Endothelial cell (in vitro differentiated cells): ENCODE data around the gene NDST3. TPM values are rescaled to one million over a fixed set of nuclear protein-coding genes. Genes with fewer than 3 reads are reported as not detected.
"Not testable (repeated sequence)": the region's sequence is repeated elsewhere in the genome, so short reads cannot be mapped to it uniquely, and the experiment has no call there.

Experiments
- DNase-seq: peaks from one replicate; pipeline ENCODE4 v3.0.0; 2021; ENCODE audit warnings: low spot score
- H3K27ac Mint-ChIP-seq: one replicate; pipeline ENCODE4 v1.8.0; 2021; ENCODE audit warnings: mixed read lengths, inconsistent platforms; ENCODE audit not compliant: unreplicated experiment
- H3K27me3 Mint-ChIP-seq: one replicate; pipeline ENCODE4 v1.8.0; 2021; ENCODE audit warnings: mild to moderate bottlenecking, moderate library complexity, mixed read lengths, inconsistent platforms; ENCODE audit not compliant: unreplicated experiment
- H3K36me3 Mint-ChIP-seq: one replicate; pipeline ENCODE4 v1.8.0; 2021; ENCODE audit warnings: mild to moderate bottlenecking, low read depth, mixed read lengths, inconsistent platforms; ENCODE audit not compliant: unreplicated experiment
- H3K4me1 Mint-ChIP-seq: one replicate; pipeline ENCODE4 v1.8.0; 2021; ENCODE audit warnings: mild to moderate bottlenecking, mixed read lengths, inconsistent platforms; ENCODE audit not compliant: unreplicated experiment
- H3K4me3 Mint-ChIP-seq: one replicate; pipeline ENCODE4 v1.8.0; 2021; ENCODE audit warnings: mild to moderate bottlenecking, mixed read lengths, inconsistent platforms; ENCODE audit not compliant: unreplicated experiment
- H3K9me3 Mint-ChIP-seq: one replicate; pipeline ENCODE4 v1.8.0; 2021; ENCODE audit warnings: mixed read lengths, inconsistent platforms; ENCODE audit not compliant: unreplicated experiment
- total RNA-seq: library from RNA; stranded (reverse); fragmentation: NEBNext Ultra II Directional; extraction: Animal tissue kit (Norgen Biotek cat#: 25700); gene quantifications from one replicate; pipeline ENCODE4 v1.2.1, GENCODE V29; 2021; ENCODE audit not compliant: unreplicated experiment
- TF ChIP-seq, protein P1 (sequence below): fragments of 200-600 bp; sonication (generic); IDR thresholded peaks from one replicate; pipeline ENCODE4 v1.5.0; 2021; ENCODE audit warnings: antibody characterized with exemption; ENCODE audit not compliant: unreplicated experiment

NDST3 gene
- total RNA-seq, 1 donor from 2014 or later, result 11.9 TPM

DNA sequence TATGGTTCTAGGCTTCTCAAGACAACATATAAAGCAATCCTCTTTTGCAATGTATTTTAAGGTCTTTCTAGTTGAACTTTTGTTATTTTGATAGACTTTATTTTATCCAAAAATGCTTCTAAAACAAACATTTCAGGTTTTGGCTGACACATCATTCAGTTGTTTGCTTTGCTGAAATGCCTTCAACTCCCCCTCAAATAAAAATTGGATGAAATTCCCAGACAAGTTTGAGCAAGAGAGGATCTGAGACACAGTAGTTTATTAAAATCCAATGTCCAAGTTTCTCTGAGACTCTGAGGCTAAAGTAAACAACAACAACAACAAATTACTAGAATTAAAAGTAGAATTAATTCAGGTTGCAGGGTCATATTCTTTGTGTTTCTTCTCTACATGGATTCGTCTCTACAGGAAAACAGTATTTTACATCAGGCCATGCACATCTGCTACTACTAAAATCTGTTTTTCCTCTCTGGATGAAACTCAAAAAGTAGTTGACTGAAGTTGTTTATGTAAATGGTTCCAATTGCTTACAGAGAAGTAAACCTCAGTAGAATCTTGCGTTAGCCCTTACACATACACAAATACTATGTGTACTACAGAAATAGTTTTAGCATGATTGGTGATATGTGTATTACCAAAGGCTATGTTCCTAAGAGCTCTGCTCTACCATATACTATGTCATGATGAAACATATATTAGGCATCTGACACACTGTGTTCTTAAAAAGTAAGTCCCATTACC is 253.6 kb downstream of the NDST3 start:
- H3K27ac Mint-ChIP-seq, result no peak overlapping the region

DNA sequence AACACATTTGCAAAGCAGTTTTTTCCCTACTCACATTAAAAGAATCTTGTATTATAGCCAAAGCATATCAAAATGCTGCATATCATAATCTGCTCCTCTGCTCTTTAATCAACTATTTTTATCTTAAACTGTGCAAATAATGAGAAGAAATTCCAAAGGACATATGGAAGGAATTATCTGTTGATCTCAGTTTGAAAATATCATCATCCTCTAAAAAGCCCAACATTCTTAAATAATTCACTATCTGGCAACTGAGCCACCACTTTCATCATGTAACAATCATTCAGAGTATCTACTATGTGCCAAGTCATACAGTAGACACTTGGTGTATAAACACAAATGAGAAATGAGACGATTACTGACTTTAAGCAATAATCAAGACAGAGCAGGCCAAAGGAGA is 255.5 kb downstream of the NDST3 start:
- TF ChIP-seq, protein P1, sequence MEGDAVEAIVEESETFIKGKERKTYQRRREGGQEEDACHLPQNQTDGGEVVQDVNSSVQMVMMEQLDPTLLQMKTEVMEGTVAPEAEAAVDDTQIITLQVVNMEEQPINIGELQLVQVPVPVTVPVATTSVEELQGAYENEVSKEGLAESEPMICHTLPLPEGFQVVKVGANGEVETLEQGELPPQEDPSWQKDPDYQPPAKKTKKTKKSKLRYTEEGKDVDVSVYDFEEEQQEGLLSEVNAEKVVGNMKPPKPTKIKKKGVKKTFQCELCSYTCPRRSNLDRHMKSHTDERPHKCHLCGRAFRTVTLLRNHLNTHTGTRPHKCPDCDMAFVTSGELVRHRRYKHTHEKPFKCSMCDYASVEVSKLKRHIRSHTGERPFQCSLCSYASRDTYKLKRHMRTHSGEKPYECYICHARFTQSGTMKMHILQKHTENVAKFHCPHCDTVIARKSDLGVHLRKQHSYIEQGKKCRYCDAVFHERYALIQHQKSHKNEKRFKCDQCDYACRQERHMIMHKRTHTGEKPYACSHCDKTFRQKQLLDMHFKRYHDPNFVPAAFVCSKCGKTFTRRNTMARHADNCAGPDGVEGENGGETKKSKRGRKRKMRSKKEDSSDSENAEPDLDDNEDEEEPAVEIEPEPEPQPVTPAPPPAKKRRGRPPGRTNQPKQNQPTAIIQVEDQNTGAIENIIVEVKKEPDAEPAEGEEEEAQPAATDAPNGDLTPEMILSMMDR, result no peak
- H3K4me3 Mint-ChIP-seq, result no peak overlapping the region
- H3K27me3 Mint-ChIP-seq, result no peaks in the 10 kb centered on the region
- no peaks in the 10 kb centered on the region for H3K4me1 Mint-ChIP-seq
- no peak overlapping the region for H3K27ac Mint-ChIP-seq
- DNase-seq, result no peak
- no peaks in the 10 kb centered on the region for H3K36me3 Mint-ChIP-seq
- no peaks in the 10 kb centered on the region for H3K9me3 Mint-ChIP-seq

More for the DNA sequence above, 253.6 kb downstream of the NDST3 start:
- Mint-ChIP-seq H3K4me3 (no peak overlapping the region), H3K36me3 (no peaks in the 10 kb centered on the region), H3K27me3 (no peaks in the 10 kb centered on the region), H3K9me3 (no peaks in the 10 kb centered on the region), H3K4me1 (no peaks in the 10 kb centered on the region)
- TF ChIP-seq, protein P1, result no peak
- DNase-seq, result no peak

DNA sequence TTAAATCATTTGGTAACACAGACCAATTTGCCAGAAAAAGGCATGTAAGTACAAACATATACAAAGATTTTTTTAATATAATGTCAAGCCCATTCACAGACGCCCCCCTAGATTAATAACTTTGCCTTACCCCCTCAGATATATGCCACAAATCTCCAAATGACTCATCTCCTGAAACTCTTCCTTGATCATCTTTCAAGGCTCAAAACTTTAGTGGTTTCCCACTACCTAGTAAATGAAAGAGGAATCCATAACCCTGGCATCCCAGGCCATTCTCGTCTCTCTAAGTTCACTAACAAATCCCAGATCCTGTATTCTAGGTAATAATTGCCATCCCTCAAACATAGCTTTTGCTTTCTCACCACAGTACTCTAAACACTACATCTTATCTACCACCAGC is 256.7 kb downstream of the NDST3 start:
- no peak for DNase-seq
- Mint-ChIP-seq H3K27me3 (no peaks in the 10 kb centered on the region), H3K4me1 (no peaks in the 10 kb centered on the region), H3K36me3 (no peaks in the 10 kb centered on the region), H3K9me3 (no peaks in the 10 kb centered on the region), H3K27ac (no peak overlapping the region), H3K4me3 (no peak overlapping the region)
- TF ChIP-seq, protein P1, result no peak

DNA sequence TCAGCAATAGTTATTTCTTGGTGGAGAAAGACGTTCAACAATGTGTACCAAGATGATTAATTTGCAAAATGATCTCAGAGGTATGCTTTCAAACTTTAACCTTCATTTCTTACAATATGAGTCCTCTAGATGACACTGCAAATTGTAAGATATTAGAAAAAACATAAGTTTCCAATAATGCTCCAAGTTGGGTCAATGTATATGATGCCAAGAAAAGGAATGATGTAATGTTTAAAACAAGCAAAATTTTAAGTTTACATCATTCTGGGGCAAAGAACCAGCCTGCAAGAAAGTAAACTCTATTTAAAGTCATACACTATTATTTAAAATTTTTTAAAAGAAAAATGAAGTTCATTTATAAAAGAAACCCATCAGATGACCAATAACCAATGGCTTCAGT is 262.4 kb downstream of the NDST3 start:
- H3K36me3 Mint-ChIP-seq, result no peaks in the 10 kb centered on the region
- no peak for DNase-seq
- no peaks in the 10 kb centered on the region for H3K4me1 Mint-ChIP-seq
- no peak overlapping the region for H3K4me3 Mint-ChIP-seq
- H3K9me3 Mint-ChIP-seq, result no peaks in the 10 kb centered on the region
- no peak overlapping the region for H3K27ac Mint-ChIP-seq
- no peaks in the 10 kb centered on the region for H3K27me3 Mint-ChIP-seq
- TF ChIP-seq, protein P1, result no peak

DNA sequence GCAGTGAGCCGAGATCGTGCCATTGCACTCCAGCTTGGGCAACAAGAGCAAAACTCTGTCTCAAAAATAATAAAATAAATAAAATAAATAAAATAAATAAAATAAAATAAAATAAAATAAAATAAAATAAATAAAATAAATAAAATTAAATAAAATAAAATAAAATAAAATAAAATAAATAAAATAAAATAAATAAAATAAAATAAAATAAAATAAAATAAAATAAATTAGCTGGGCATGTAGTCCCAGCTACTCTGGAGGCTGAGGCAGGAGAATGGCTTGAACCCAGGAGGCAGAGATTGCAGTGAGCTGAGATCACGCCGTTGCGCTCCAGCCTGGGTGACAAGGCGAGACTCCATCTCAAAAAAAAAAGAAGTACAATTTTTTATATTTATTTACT is 265.3 kb downstream of the NDST3 start:
- DNase-seq, H3K27me3 Mint-ChIP-seq, H3K36me3 Mint-ChIP-seq, H3K4me1 Mint-ChIP-seq, H3K9me3 Mint-ChIP-seq, H3K4me3 Mint-ChIP-seq, H3K27ac Mint-ChIP-seq: not testable (repeated sequence)
